ENCODE data around the gene DHX9.

GRCh38 chr1:182802006-182802803, 36.9 kb upstream of the DHX9 start:
- TF ChIP-seq POLR2AphosphoS5 (IDR thresholded peaks at IDR 0.05; ENCODE audit: low read depth, low read length) (no peak), REST (IDR thresholded peaks at IDR 0.05; ENCODE audit: insufficient read depth in 1 of 2, low read depth in 2 of 2, low read length in 2 of 2) (no peak)
